VCaP (cell line): ENCODE measurements around the gene MTAP.

ENCODE experiments used
- H3K27ac ChIP-seq: fragments of 450-650 bp; 2 replicates; pipeline ENCODE4 v1.5.1; 2017
- TF ChIP-seq, protein P1 (sequence below): fragments of 450-650 bp; conservative IDR thresholded peaks from 2 replicates; pipeline ENCODE4 v1.5.1; 2017; ENCODE audit warnings: mild to moderate bottlenecking, moderate library complexity

MTAP gene

GRCh38 chr9:21802418-21803000 is at the start of gene MTAP:
Gene MTAP, plus strand, starts transcription at chr9:21802636. Its CDS starts 113 bp downstream, at chr9:21802749.
- H3K27ac ChIP-seq = peak within 1 kb of the TSS; percentile 83
- TF ChIP-seq, protein P1, sequence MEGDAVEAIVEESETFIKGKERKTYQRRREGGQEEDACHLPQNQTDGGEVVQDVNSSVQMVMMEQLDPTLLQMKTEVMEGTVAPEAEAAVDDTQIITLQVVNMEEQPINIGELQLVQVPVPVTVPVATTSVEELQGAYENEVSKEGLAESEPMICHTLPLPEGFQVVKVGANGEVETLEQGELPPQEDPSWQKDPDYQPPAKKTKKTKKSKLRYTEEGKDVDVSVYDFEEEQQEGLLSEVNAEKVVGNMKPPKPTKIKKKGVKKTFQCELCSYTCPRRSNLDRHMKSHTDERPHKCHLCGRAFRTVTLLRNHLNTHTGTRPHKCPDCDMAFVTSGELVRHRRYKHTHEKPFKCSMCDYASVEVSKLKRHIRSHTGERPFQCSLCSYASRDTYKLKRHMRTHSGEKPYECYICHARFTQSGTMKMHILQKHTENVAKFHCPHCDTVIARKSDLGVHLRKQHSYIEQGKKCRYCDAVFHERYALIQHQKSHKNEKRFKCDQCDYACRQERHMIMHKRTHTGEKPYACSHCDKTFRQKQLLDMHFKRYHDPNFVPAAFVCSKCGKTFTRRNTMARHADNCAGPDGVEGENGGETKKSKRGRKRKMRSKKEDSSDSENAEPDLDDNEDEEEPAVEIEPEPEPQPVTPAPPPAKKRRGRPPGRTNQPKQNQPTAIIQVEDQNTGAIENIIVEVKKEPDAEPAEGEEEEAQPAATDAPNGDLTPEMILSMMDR = no peak

DNA sequence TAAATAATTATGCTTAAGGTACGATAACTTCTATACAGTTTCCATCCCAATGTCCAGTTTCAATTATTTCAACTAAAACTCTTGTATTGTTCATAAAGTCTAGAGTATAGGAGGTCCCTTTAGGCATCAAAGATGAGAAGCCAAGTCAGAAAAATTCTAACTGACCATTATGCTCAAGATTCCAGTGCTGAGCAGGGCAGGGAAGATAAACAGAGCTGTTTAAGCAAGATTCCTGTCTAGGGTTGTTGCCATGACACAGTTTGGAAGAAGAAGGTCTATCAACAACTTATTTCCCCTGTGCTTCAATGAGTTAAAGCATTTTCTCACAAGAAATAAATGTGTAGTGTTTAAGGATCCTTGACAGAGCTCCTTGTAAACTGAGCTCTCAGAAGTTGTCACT is 48.9 kb upstream of the MTAP start:
- H3K27ac ChIP-seq = no peak overlapping the region
- TF ChIP-seq, protein P1 = no peak

DNA sequence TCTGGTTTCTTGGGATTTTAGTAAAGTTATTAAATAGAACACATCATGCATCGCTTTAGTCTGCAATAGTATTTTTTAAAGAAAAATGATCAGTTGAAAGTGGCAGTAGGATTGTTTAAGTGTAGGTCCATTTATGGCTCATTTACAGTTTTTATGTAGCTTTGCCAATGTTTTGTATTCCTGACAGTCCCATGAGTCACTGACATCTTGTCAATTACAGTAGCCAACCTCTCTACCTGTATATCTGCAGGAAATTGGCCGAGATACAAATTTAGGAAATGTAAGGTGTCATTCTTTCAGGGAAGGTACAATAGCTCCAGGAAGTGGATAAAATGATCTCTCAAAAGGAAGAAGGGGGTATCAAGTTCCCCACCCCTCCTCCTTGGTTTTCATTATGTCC is 47.7 kb upstream of the MTAP start:
- TF ChIP-seq, protein P1 = no peak
- no peak overlapping the region for H3K27ac ChIP-seq

- TF ChIP-seq, protein P1 = no peak
- H3K27ac ChIP-seq = no peak overlapping the region
Observed at GRCh38 chr9:21758540-21758939, 43.9 kb upstream of the MTAP start.

- TF ChIP-seq, protein P1 = no peak
- H3K27ac ChIP-seq = no peak overlapping the region
Observed at GRCh38 chr9:21761309-21761901, 41.0 kb upstream of the MTAP start.

DNA sequence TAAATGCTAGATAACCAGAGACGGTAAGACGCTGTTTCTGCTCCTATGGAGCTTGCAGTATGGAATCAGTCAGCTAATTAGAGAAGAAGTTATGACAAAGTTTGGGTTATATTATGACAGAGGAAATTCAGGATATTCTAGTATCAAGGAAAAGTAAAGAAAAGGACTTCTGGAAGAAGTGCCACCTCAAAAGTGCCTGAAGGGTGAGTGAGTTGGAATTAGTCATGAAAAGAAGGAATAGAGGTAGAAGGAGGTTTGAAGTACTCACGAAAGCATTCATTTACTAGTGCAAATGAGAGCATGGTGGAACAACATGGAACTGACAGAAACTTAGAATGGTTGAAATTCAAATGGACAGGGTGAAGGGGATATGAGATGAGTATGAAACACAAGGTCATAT is 40.4 kb upstream of the MTAP start:
- TF ChIP-seq, protein P1 = no peak
- H3K27ac ChIP-seq = no peak overlapping the region

DNA sequence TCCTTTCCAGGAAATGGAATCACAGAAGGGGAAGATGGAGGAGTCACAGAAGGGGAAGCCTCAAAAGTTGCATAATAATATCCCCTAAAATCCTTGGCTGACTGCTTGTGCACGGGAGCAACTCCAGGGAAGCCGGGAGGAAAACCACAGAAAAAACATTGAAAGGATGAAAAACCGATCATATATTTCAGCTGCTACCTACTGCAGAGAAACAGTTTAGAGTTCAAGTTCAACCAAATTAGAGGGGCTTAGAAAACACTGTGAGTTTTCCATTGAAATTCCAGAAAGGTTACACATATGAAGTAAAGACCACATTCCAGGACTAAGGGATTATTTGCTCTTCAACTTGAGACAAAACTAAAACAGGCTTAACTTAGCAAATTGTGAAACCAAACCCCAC is 37.6 kb upstream of the MTAP start:
- TF ChIP-seq, protein P1 = no peak
- no peak overlapping the region for H3K27ac ChIP-seq
